ENCODE measurements around the gene ORC3.
A peak's percentile ranks its signal among the peaks of the same experiment; 100 is the strongest.

The ORC3 gene

GRCh38 chr6:87589693-87590416 lies at the start of gene ORC3, which contains the start of gene RARS2:
Gene ORC3 (plus strand): TSS chr6:87590135. CDS start chr6:87590169, 34 bp downstream.
Gene RARS2 (minus strand): TSS chr6:87589987. CDS start chr6:87589957, 30 bp downstream.
- peak; percentile 72 for DNase-seq

- no peak for DNase-seq
Measured at GRCh38 chr6:87540539-87540938, 49.4 kb upstream of the ORC3 start.

GRCh38 chr6:87541041-87541440 lies 48.9 kb upstream of the ORC3 start:
- DNase-seq: no peak

GRCh38 chr6:87541744-87542143 lies 48.2 kb upstream of the ORC3 start:
- DNase-seq: no peak

GRCh38 chr6:87543696-87544473 lies 46.0 kb upstream of the ORC3 start:
- no peak for DNase-seq

- no peak for DNase-seq
Measured at GRCh38 chr6:87544474-87544735, 45.5 kb upstream of the ORC3 start.

- no peak for DNase-seq
Measured at GRCh38 chr6:87551799-87552198, 38.1 kb upstream of the ORC3 start.

- DNase-seq: no peak
Measured at GRCh38 chr6:87553159-87553765, 36.7 kb upstream of the ORC3 start.

- DNase-seq: no peak
Measured at GRCh38 chr6:87555506-87555905, 34.4 kb upstream of the ORC3 start.

- DNase-seq: no peak
Measured at GRCh38 chr6:87558446-87558845, 31.5 kb upstream of the ORC3 start.

GRCh38 chr6:87561017-87561416 lies 28.9 kb upstream of the ORC3 start:
- no peak for DNase-seq

- DNase-seq: no peak
Measured at GRCh38 chr6:87572021-87572420, 17.9 kb upstream of the ORC3 start.

GRCh38 chr6:87572883-87573282 lies 17.1 kb upstream of the ORC3 start:
- no peak for DNase-seq

- DNase-seq: no peak
Measured at GRCh38 chr6:87573307-87574024, 16.5 kb upstream of the ORC3 start.

- DNase-seq: peak; percentile 92
Measured at GRCh38 chr6:87574237-87574804, 15.6 kb upstream of the ORC3 start.

GRCh38 chr6:87575423-87575822 lies 14.5 kb upstream of the ORC3 start:
- DNase-seq: peak; percentile 21

GRCh38 chr6:87583822-87584221 lies 6.1 kb upstream of the ORC3 start:
- DNase-seq: no peak

GRCh38 chr6:87586371-87587077 lies 3.4 kb upstream of the ORC3 start:
- no peak for DNase-seq

- DNase-seq: no peak
Measured at GRCh38 chr6:87588756-87589407, 1.1 kb upstream of the ORC3 start.

- DNase-seq: no peak
Measured at GRCh38 chr6:87590417-87590880, 514 bp downstream of the ORC3 start.

GRCh38 chr6:87590990-87591389 lies 1.1 kb downstream of the ORC3 start:
- no peak for DNase-seq

GRCh38 chr6:87600576-87600975 lies 10.6 kb downstream of the ORC3 start:
- no peak for DNase-seq

Data from NCI-H2029 treated with DMSO at 0.1 percent for 48 hours (cell line).